HG03039 (cell line): ENCODE results near the gene TACC2.
"Not testable (repeated sequence)": the region's sequence is repeated elsewhere in the genome, so short reads cannot be mapped to it uniquely, and the experiment has no call there.

Source experiments
- ATAC-seq: cut with Tn5 transposase; IDR thresholded peaks from one replicate; pipeline ENCODE4 v1.9.1; 2021; ENCODE audit warnings: mild to moderate bottlenecking, moderate library complexity; ENCODE audit not compliant: unreplicated experiment

The TACC2 gene

DNA sequence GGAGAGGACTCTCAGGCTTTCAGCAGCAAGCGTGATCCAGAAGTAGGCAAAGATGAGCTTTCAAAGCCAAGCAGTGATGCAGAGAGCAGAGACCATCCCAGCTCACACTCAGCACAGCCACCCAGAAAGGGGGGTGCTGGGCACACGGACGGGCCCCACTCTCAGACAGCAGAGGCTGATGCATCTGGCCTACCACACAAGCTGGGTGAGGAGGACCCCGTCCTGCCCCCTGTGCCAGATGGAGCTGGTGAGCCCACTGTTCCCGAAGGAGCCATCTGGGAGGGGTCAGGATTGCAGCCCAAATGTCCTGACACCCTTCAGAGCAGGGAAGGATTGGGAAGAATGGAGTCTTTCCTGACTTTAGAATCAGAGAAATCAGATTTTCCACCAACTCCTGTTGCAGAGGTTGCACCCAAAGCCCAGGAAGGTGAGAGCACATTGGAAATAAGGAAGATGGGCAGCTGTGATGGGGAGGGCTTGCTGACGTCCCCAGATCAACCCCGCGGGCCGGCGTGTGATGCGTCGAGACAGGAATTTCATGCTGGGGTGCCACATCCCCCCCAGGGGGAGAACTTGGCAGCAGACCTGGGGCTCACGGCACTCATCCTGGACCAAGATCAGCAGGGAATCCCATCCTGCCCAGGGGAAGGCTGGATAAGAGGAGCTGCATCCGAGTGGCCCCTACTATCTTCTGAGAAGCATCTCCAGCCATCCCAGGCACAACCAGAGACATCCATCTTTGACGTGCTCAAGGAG lies 95.5 kb downstream of the TACC2 start:
- no peak for ATAC-seq

DNA sequence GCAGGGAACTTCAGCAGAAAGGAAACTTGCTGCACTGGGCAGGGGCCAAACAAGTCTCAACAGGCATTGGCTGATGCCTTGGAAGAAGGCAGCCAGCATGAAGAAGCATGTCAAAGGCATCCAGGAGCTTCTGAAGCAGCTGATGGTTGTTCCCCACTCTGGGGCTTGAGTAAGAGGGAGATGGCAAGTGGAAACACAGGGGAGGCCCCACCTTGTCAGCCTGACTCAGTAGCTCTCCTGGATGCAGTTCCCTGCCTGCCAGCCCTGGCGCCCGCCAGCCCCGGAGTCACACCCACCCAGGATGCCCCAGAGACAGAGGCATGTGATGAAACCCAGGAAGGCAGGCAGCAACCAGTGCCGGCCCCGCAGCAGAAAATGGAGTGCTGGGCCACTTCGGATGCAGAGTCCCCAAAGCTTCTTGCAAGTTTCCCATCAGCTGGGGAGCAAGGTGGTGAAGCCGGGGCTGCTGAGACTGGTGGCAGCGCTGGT lies 96.5 kb downstream of the TACC2 start:
- ATAC-seq: no peak

DNA sequence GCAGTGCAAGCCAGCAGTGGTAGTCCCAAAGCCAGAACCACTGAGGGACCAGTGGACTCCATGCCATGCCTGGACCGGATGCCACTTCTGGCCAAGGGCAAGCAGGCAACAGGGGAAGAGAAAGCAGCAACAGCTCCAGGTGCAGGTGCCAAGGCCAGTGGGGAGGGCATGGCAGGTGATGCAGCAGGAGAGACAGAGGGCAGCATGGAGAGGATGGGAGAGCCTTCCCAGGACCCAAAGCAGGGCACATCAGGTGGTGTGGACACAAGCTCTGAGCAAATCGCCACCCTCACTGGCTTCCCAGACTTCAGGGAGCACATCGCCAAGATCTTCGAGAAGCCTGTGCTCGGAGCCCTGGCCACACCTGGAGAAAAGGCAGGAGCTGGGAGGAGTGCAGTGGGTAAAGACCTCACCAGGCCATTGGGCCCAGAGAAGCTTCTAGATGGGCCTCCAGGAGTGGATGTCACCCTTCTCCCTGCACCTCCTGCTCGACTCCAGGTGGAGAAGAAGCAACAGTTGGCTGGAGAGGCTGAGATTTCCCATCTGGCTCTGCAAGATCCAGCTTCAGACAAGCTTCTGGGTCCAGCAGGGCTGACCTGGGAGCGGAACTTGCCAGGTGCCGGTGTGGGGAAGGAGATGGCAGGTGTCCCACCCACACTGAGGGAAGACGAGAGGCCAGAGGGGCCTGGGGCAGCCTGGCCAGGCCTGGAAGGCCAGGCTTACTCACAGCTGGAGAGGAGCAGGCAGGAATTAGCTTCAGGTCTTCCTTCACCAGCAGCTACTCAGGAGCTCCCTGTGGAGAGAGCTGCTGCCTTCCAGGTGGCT lies 97.7 kb downstream of the TACC2 start:
- ATAC-seq: no peak

GRCh38 chr10:122087436-122087835 lies 98.5 kb downstream of the TACC2 start:
- ATAC-seq: no peak

GRCh38 chr10:122089311-122090017 lies 100.5 kb downstream of the TACC2 start:
- no peak for ATAC-seq

GRCh38 chr10:122091722-122092121 lies 102.8 kb downstream of the TACC2 start:
- ATAC-seq: no peak

DNA sequence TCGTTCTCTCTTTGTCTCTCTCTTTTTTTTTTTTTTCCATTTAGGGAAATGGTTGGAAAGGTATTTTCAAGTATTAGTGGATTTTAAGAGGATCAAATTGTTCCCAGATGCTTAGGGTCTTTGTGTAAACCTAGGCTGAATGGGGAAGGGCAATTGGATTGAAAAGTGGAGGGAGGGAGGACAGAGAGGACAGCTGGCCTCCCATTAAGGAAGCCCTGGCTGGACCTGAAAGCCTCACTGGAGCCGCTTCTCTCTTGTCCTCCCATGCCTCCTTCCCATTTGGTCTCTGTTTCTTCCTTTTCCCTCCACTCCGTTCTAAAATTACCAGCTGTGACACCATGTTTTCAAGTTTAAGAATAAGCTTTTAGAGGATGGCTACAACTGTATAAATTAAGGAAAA lies 104.1 kb downstream of the TACC2 start:
- ATAC-seq: no peak

DNA sequence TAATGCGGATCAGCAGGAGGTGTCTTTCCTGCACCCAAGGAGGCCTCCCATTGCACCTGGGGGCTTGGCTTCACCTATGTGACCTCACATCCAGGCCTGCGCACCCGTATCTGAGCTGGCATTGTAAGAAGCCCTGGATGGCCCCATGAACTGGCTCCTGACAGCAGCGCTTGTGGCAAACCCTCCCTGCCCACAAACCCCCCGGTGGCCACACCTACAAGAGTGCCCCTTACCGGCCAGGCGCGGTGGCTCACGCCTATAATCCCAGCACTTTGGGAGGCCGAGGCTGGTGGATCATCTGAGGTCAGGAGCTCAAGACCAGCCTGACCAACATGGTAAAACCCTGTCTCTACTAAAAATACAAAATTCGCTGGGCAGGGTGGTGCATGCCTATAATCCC lies 107.2 kb downstream of the TACC2 start:
- ATAC-seq: not testable (repeated sequence)

DNA sequence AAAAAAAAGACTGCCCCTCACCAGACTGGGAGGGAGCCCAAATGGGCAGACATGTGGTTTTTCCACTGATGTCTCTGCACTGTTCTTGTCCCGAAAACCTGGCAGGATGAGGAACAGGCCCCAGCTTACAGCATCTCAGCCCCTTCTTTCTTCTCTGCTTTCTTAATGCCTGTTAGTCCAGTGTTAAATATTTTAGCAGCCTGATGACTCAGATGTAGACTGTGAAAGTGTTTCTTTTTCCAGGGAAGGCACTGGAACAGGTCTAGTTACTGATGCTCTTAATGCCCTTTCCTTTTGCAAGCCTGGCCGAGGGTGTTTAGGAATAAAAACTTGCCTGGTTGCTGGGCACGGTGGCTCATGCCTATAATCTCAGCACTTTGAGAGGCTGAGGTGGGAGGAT lies 107.7 kb downstream of the TACC2 start:
- no peak for ATAC-seq

DNA sequence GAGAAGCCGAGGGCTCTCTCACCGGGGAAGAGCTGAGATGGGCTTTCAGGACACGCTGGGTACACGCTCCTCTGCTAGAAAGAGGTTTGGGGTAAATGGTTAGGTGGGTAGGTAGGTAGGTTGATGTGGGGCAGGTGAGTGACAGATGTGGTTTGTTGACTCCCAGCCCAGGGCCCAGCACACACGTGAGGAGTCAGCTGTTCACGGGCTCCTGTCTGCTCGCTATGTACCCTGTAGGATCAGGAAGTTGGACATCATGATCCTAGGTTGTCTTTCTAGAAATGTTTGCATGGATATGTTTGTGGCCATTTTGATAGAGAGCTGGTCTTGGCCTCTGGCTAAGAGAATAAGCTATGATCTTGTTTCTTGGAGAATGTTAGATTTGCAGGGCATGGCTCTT lies 109.0 kb downstream of the TACC2 start:
- ATAC-seq: no peak

- ATAC-seq: no peak
Observed at GRCh38 chr10:122098924-122099323, 110.0 kb downstream of the TACC2 start.

GRCh38 chr10:122099562-122099961 lies 110.6 kb downstream of the TACC2 start:
- ATAC-seq: no peak

DNA sequence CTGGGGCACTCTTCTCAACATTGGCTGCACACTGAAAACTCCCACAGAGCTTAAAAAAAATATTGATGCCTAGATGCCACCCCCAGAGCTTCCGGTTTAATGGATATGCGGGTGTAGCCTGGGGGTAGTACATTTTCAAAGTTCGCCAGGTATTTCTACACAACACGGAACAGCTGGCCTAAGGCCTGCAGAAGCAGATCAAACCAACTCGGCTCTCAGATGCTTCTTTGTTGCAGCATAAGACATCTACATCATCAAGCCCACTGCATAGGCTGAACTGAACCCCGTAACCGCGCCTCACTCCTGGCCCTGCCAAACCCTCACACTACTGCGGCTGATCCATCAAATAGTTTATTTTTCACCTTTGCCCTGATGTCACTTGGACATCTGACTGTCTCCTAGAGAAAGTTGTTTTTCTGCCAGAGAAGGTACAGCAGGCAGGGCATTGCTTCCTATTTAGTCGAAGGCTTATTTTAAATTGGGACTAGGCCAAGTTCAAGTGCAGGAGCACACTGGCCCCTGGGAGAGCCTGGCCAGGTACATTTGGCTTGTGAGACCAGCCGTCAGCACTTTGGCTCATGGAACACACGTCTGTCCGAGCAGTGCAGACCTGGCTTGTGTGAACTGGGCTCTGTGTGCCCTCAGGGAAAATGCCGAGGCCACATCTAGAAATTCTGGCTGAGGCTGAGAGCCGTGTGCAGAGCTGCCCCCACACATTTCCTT lies 113.3 kb downstream of the TACC2 start:
- ATAC-seq: no peak

DNA sequence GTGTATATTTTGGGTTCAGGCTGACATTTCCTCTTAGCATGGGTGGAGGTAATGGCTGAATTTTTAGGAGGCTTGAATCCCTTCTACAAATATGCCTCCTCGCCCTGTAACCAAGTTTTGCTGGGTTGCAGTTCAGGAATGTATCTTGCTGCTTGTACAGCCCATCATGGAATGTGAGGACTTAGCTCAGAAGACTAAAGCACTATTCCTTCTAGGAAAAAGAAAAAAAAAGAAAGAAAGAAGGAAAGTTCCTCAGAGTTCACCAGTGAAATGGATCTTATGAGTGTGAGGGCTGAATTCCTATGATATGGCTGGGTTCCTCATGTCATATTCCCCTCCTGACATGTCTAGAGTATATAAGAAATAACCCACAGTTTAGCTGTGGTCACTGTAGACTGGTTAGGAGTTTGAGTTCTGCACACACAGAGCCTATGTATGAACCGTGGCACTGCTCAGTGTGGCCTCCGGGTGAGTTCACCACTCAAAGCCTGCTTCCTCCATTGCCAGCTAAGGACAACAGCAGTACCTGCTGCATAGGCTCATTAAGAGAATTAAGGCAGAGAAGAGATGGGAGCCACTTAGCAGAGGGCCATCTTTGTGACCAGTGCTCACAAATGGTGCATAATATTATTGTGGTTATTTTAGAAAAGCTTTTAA lies 114.0 kb downstream of the TACC2 start:
- ATAC-seq: no peak

DNA sequence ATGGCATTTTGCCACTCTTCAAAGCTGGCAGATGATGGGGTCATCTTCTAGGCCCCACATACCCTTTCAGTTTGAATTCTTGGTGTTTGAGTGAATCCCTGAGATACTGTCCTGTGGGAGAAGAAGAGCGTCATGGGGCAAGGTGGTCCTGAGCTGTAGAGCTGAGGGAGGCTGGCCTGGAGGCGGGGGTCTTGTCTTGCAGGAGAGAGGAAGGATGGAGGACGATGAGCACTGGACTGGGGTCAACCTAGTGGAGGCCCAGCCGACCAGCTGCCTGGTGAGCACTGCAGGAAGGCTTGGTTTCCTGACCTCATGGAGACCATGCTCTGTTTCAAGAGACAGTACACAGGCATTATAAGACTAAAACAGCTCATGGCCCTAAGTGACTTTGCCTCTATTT lies 114.6 kb downstream of the TACC2 start:
- ATAC-seq: no peak

DNA sequence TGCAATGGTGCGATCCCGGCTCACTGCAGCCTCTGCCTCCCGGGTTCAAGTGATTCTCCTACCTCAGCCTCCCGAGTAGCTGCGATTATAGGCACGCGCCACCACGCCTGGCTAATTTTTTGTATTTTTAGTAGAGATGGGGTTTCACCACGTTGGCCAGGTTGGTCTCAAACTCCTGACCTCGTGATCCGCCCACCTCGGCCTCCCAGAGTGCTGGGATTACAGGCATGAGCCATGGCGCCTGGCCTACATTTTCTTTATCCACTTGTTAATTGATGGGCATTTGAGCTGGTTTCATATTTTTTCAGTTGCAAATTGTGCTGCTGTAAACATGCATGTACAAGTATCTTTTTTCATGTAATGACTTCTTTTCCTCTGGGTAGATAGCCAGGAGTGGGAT lies 119.8 kb downstream of the TACC2 start:
- not testable (repeated sequence) for ATAC-seq

- no peak for ATAC-seq
Observed at GRCh38 chr10:122112021-122112616, 123.2 kb downstream of the TACC2 start.

DNA sequence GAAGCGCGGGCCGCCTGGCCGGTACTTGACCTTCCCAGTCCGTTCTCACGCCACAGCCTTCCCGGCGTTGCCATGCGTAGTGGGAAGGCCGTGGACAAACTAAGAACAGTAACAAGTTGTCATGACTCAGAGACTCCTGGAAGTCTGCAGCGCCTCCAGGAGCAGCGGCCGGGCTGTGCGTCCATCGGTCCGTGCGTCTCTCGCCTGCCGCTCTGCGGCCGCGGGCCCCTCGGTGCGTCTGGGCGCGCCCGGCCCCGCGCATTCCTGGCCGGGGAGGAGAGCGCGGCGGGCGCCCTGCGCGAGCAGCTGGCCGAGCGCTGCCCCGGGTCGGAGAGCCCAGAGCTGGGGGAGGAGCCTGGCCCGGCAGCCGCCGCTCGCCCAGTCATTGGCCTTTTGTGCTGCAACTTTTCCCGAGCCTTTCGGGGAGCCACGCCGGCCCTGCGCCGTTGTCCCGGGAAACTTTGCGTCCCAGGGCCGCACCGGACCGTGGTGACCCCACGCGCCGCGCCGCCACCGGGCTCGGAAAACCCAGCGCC lies 123.7 kb downstream of the TACC2 start:
- ATAC-seq: no peak

DNA sequence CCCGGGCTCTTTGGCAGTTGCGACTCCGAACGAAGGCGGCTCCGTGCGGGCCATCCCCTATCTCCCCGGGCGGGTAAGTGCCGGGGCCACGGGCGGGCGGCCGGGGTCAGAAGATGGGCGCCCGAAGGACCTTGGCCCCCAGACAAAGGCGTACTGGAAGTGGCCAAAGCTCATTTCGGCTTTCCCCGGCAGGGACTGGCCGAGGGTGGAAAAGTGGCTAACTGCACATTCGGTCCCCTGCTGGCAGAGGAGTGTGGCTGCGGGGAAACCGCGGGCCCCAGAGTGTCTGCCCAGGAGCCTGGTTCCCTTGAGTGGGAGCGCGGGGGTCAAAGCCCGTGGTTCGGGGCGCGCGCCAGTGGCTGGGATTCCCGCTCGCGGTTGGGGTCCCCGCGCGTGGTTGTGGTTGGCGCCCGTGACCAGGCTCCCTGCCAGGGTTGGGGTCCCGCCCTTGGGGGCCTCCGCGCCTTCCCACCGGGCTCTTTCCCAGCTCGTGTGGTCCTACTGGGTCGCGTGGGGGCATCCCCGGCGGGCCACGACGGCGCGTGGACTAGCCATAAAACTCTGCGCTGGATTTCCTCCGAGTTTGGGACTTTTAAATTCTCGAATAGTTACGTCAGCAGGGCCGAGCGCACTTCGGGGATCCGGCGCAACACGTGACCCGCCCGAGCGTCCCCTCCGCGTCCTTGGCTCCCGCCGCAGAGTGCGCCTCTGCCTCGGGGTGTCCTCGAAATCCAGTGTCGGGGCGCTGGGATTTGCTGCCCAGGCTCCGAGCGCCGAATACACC lies 124.4 kb downstream of the TACC2 start:
- no peak for ATAC-seq
